Stimulated activated CD4-positive, alpha-beta T cell treated with anti-CD3 and anti-CD28 coated beads, Interleukin-1b, Interleukin-23, amount 100 ng/mL, for 4 hours (primary cell): Measurements from ENCODE around the gene ALPK3.

Experiments used
- DNase-seq, 2 donors: peaks; one replicate each; pipeline ENCODE4 v3.0.0-alpha.2; 2020; ENCODE audit warnings: low read depth in 2 of 2

Gene ALPK3

GRCh38 chr15:84822653-84823281 is 5.6 kb downstream of the ALPK3 start:
- DNase-seq, result no peak

GRCh38 chr15:84823282-84823878 is 6.2 kb downstream of the ALPK3 start:
- DNase-seq, result no peak

DNA sequence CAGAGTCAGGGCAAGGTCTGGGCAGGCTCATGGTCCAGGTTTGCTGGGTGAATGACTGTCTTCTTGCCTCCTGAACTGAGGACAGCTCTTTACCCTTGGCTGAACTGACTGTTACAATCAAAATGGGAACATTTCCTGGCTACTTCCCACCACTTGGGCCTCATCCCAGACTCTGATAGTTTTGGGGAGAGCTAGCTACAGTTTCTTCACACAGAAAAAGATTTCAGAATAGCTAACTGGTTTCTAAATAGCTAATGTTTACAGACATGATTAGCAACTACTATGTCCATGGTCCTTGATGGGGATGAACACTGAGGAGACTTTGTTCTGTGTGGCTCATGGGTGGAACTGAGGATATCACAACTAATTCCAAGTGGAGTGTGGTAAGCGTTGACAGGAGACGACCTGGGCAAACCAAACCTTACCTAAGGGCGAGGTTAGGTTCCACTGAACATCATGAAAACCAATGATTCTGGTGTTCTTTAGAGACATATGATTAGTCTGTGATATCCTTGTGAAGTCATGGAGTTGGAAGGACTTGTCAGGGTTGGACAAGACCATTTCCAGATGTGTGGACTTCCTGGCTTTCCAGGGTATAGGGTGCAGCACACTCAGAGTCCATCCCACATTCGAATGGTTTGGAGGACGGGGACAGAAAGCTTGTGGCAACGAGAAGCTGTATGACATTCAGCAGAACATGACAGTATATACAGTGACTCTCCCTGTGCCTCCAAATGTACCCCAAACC is 7.3 kb downstream of the ALPK3 start:
- no peak for DNase-seq

DNA sequence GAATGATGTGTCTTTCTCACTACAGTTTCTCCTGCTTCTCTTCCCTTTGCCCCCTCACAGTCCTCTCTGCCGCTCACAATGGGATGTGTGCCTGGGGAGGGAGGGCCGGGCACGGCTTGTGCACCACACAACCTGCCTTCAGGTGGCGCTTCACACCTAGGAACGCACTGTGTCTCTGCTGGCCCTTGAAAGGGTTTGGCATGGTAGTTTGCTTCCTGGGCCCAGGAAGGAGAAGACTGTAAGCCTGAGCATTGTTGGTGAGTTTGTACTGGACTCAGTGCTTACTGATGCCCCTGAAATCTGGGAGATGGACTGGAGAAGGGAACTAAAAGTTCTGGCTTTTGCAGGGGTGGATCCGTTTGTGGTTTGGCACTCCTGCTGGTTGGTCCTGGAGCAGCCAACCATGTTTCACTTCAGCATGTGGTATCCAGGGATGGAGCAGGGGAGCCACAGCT is 9.2 kb downstream of the ALPK3 start:
- DNase-seq, result no peak

DNA sequence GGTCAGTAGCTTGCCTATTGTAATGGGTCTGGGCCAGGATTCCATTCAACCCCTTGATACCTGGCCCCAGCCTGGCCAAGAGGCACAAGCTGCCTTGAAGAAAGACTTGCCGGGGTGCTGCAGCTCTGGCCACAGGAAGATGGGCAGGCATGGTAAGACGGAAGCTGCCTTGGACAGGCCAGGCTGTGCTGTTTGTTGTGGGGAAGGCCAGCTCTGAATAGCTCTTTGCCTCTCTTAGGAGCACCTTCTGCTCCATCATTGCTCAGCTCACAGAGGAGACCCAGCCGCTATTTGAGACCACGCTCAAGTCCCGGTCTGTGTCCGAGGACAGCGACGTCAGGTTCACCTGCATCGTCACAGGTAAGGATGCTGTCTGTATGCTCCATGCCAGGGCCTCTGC is 10.1 kb downstream of the ALPK3 start:
- no peak for DNase-seq

GRCh38 chr15:84828086-84828908 is 11.1 kb downstream of the ALPK3 start:
- no peak for DNase-seq

DNA sequence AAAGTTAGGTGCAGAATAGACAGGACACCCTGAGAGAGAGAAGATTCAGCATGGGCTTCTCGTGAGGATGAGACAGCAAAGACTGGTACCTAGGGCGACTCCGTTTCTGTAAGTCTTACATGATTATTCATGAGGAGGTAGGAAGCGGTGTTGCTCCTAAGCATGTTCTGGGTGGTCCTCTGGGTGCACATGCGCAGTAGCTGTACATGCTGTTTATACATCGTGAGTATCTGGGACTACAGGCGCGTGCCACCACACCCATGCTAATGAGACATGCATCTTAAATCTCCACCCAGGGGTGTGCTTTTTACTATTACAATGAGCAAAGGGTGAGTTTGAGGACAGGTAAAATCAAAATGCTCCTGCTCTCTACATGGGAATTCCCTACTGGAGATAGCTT is 12.3 kb downstream of the ALPK3 start:
- DNase-seq, result no peak

DNA sequence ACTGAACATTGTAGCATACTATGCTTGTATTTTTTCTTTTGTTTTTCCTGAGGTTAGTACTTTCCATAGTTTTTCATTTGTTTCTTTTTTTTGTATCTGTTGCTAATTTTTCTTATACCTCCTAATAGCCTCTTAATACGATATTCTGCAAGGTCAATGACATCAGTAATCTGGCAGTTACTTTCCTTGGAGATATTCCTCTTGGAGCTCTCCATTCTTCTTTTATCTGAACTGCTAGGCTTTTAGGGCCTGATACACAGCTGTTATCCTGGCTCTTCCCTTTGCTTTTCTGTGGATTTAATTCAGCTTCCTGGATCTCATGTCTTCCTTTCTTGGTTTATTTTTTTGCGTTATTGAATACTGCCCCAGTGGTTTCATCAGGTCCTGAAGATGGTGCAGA is 12.9 kb downstream of the ALPK3 start:
- no peak for DNase-seq

DNA sequence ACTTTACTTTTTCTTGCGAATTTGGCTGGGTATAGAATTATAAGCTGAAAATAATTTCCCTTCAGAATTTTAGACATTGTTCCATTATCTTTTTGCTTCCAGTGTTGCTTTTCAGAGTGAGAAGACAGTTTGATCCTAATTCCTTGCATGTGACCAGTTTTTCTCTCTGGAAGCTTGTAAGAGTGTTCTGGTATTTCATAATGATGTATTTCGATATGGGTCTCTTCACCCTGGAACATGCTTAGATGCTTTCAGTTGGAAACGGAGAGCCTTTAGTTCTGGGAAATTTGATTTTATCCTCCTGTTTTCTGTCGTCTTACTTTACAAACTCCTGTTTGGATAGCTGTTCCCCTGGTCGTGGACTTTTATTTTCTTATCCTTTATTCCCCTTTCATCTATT is 13.9 kb downstream of the ALPK3 start:
- no peak for DNase-seq

DNA sequence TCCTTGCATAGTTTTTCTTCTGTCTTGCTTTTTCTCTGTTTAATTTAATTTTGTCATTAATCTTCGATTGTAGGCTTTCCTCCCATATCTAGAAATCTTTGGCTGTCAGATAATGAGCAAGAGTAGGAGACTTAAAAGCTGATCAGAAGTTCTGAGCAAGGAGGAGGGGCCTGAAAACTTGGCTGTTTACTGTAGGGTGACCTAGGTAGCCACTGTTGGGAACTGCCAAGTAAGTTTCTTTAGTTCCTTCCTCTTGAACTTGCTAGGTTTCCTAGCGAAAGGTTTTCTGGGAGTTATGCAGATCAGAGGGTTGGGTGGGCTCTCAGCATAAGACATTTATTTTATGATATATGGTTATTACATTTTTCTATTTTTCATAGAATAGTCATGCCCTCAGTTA is 14.5 kb downstream of the ALPK3 start:
- no peak for DNase-seq

GRCh38 chr15:84832448-84833040 is 15.4 kb downstream of the ALPK3 start:
- DNase-seq, result no peak

GRCh38 chr15:84833447-84834228 is 16.5 kb downstream of the ALPK3 start:
- no peak for DNase-seq

DNA sequence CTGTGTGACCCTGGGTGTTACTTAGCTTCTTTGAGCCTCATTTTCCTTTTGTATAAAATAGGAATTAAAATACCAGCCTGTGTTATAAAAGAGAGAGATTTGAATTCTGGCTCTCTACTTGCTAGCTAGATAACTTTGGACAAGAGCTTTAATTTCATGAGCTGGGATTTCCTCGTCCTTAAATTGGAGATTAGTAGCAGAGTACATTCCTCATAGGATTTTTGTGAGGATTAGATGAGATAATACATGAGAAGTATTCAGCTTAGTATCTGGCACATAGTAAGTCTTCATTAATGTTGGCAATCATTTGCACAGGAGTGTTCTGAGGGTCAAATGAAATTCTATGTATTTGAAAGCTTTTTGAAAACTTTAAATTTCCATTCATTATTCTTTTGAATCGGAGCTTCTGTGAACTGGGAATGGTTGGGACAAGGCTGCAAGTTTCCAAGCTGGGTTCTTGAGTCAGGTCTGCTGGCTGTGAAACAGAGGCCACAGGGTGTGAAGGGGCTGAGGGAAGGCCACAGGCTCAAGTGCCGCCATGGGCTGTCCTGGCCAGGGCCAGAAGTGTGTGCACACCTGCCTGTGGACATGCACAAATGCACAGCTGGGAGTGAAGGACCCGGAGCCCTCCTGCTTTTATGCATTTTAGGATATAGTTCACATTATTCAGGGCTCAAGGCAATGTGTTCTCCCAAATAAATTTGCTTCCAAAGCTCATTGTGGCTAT is 17.2 kb downstream of the ALPK3 start:
- DNase-seq, result no peak

GRCh38 chr15:84834969-84835368 is 17.8 kb downstream of the ALPK3 start:
- DNase-seq, result no peak

DNA sequence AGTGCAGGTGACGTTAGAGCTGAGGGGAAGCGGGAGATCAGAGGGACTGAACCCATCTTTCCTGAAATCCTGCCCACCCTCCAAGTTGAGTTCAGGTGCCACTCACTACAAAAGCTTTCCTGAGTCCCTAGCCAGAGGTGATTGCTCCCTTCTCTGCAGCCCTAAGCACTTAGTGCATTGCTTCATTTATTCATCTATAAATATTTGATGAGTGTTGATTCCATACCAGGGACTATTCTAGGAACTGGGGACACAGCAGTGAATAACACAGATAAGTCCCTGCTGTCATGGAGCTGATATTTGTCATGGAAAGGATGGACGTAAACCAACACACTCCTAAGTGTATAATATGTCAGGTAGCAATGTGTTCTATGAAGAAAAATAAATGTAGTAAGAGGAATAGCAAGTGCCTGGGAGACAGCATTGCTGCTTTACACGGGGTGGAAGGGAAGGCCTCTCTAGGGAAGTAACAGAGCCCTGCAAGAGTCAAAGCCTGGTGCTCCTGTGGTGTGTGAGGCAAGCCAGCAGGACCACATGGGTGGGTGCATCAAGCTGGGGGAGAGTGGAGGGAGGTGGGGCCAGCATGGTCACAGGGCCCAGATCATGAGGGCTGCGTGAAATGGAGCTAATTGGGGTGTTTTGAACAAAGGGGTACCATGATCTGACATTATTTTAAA is 18.6 kb downstream of the ALPK3 start:
- no peak for DNase-seq

DNA sequence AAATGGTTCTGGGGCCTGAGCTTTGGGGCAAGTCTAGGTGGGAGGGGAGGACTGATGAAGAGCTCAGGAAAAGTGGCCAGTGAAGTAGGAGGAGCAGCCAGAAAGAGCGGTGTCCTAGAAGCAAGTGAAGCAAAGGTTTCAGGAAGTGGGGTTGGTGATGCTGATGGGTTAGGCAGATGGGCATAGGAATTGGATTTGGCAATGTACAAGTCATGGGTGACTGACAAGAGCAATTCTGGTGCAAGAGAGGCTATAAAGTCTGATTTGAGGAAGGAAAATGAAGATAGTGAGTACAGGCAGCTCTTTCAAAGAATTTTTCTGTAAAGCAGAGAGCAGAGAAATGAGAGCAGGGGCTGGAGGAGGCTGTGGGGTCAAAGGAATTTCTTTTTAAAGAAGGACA is 19.7 kb downstream of the ALPK3 start:
- DNase-seq, result no peak

DNA sequence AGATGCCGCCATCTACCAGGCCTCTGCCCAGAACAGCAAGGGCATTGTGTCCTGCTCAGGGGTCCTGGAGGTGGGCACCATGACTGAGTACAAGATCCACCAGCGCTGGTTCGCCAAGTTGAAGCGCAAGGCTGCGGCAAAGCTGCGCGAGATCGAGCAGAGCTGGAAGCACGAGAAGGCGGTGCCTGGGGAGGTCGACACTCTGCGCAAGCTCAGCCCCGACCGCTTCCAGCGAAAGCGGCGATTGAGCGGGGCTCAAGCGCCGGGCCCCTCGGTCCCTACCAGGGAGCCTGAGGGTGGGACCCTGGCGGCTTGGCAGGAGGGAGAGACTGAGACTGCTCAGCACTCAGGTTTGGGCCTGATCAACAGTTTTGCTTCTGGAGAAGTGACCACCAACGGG is 22.6 kb downstream of the ALPK3 start:
- no peak for DNase-seq

GRCh38 chr15:84840255-84840654 is 23.1 kb downstream of the ALPK3 start:
- DNase-seq, result no peak

DNA sequence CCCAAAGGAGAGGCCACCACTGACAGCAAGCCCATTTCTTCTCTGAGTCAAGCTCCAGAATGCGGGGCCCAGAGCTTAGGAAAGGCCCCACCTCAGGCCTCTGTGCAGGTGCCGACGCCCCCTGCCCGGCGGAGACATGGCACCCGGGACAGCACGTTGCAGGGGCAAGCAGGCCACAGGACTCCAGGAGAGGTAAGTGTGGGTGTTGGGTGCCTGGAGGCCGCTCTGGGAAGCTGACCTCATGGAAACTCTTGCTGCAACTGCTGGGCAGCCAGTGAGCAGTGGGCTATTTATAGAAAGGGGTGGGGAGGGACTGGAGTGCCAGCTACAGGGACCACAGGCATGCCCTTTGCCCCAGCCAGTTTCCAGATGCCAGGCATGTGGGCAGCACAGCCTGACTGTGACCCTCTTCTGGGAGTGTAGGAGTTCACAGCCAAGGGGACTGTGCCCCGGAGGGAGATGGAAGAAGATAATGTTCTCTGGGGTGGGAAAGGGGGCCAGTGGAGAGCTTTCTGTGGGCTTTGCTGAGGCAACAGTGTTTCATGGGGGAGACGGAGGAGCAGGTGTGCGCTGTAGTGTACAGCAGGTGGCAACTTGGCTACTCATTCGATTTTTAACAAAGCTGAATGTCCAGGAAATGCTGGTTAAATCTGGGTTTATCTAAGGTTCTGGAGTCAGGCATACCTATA is 23.7 kb downstream of the ALPK3 start:
- DNase-seq, result no peak
